Astrocyte of the hippocampus (primary cell): ENCODE measurements around the gene PCSK4.

Source experiments
- DNase-seq: peaks from one replicate; pipeline ENCODE4 v3.0.0; 2011; ENCODE audit warnings: low read depth, low spot score

Gene PCSK4

GRCh38 chr19:1439525-1440417 lies 50.4 kb downstream of the PCSK4 start:
- DNase-seq: peak; percentile 32

GRCh38 chr19:1438933-1439354 lies 51.2 kb downstream of the PCSK4 start:
- DNase-seq: no peak

GRCh38 chr19:1438035-1438932 lies 51.9 kb downstream of the PCSK4 start, which contains the start of gene RPS15:
TSS of gene RPS15 (plus strand) at chr19:1438396. CDS start at chr19:1438426, 30 bp downstream.
- DNase-seq: peak; percentile 98

- DNase-seq: no peak
Measured at GRCh38 chr19:1437609-1438008, 52.5 kb downstream of the PCSK4 start.

- DNase-seq: no peak
Measured at GRCh38 chr19:1435378-1435989, 54.7 kb downstream of the PCSK4 start.

- DNase-seq: no peak
Measured at GRCh38 chr19:1434577-1435060, 55.5 kb downstream of the PCSK4 start.

- DNase-seq: no peak
Measured at GRCh38 chr19:1434040-1434366, 56.1 kb downstream of the PCSK4 start.

GRCh38 chr19:1433119-1434039 lies 56.8 kb downstream of the PCSK4 start:
- DNase-seq: no peak

- no peak for DNase-seq
Measured at GRCh38 chr19:1432507-1432887, 57.7 kb downstream of the PCSK4 start.

GRCh38 chr19:1431759-1432506 lies 58.2 kb downstream of the PCSK4 start:
- DNase-seq: no peak
